ENCODE measurements around the gene FIGNL2.
"Not testable (repeated sequence)": the region's sequence is repeated elsewhere in the genome, so short reads cannot be mapped to it uniquely, and the experiment has no call there.

The FIGNL2 gene

GRCh38 chr12:51836827-51837173, 11.7 kb downstream of the FIGNL2 start:
- Histone ChIP-seq H3K27ac (ENCODE audit: low read depth, low read length) (no peak overlapping the region), H3K4me1 (ENCODE audit: control insufficient read depth in 1 of 2, insufficient read depth in 2 of 2, low read length in 2 of 2) (no peaks in the 10 kb centered on the region), H3K36me3 (ENCODE audit: control insufficient read depth in 1 of 2, insufficient read depth in 2 of 2, low read length in 2 of 2) (no peaks in the 10 kb centered on the region), H3K9me3 (ENCODE audit: control insufficient read depth in 1 of 2, low read length in 2 of 2) (no peaks in the 10 kb centered on the region), H3K4me3 (ENCODE audit: low read depth in 1 of 2, low read length in 2 of 2) (no peak overlapping the region), H3K9ac (ENCODE audit: low read depth in 1 of 2, low read length in 2 of 2) (no peak overlapping the region), H3K27me3 (ENCODE audit: control insufficient read depth in 1 of 2, insufficient read depth in 2 of 2, low read length in 2 of 2) (peaks cover 28 to 34% of the 10 kb centered on the region in 2 donors)

GRCh38 chr12:51836041-51836826, 12.3 kb downstream of the FIGNL2 start:
- Histone ChIP-seq H3K9me3 (ENCODE audit: control insufficient read depth in 1 of 2, low read length in 2 of 2) (no peaks in the 10 kb centered on the region), H3K27ac (ENCODE audit: low read depth, low read length) (no peak overlapping the region), H3K27me3 (ENCODE audit: control insufficient read depth in 1 of 2, insufficient read depth in 2 of 2, low read length in 2 of 2) (peaks cover 28 to 30% of the 10 kb centered on the region in 2 donors), H3K4me3 (ENCODE audit: low read depth in 1 of 2, low read length in 2 of 2) (no peak overlapping the region), H3K9ac (ENCODE audit: low read depth in 1 of 2, low read length in 2 of 2) (no peak overlapping the region), H3K4me1 (ENCODE audit: control insufficient read depth in 1 of 2, insufficient read depth in 2 of 2, low read length in 2 of 2) (no peaks in the 10 kb centered on the region), H3K36me3 (ENCODE audit: control insufficient read depth in 1 of 2, insufficient read depth in 2 of 2, low read length in 2 of 2) (no peaks in the 10 kb centered on the region)

- no peak overlapping the region for H3K27ac ChIP-seq (ENCODE audit: low read depth, low read length)
- H3K4me1 ChIP-seq (ENCODE audit: control insufficient read depth in 1 of 2, insufficient read depth in 2 of 2, low read length in 2 of 2), result no peaks in the 10 kb centered on the region
- no peaks in the 10 kb centered on the region for H3K9me3 ChIP-seq (ENCODE audit: control insufficient read depth in 1 of 2, low read length in 2 of 2)
- H3K27me3 ChIP-seq (ENCODE audit: control insufficient read depth in 1 of 2, insufficient read depth in 2 of 2, low read length in 2 of 2), result peaks cover 26 to 27% of the 10 kb centered on the region in 2 donors
- H3K4me3 ChIP-seq (ENCODE audit: low read depth in 1 of 2, low read length in 2 of 2), result no peak overlapping the region
- H3K9ac ChIP-seq (ENCODE audit: low read depth in 1 of 2, low read length in 2 of 2), result no peak overlapping the region
- no peaks in the 10 kb centered on the region for H3K36me3 ChIP-seq (ENCODE audit: control insufficient read depth in 1 of 2, insufficient read depth in 2 of 2, low read length in 2 of 2)
Observed at GRCh38 chr12:51834411-51834810, 14.1 kb downstream of the FIGNL2 start.

GRCh38 chr12:51833448-51834227, 14.9 kb downstream of the FIGNL2 start:
- Histone ChIP-seq H3K36me3 (ENCODE audit: control insufficient read depth in 1 of 2, insufficient read depth in 2 of 2, low read length in 2 of 2) (no peaks in the 10 kb centered on the region), H3K9me3 (ENCODE audit: control insufficient read depth in 1 of 2, low read length in 2 of 2) (no peaks in the 10 kb centered on the region), H3K27ac (ENCODE audit: low read depth, low read length) (no peak overlapping the region), H3K4me1 (ENCODE audit: control insufficient read depth in 1 of 2, insufficient read depth in 2 of 2, low read length in 2 of 2) (peaks cover 0 to under 1% of the 10 kb centered on the region in 2 donors), H3K27me3 (ENCODE audit: control insufficient read depth in 1 of 2, insufficient read depth in 2 of 2, low read length in 2 of 2) (peaks cover 23 to 27% of the 10 kb centered on the region in 2 donors), H3K9ac (ENCODE audit: low read depth in 1 of 2, low read length in 2 of 2) (no peak overlapping the region), H3K4me3 (ENCODE audit: low read depth in 1 of 2, low read length in 2 of 2) (no peak overlapping the region)

- Histone ChIP-seq H3K27ac (ENCODE audit: low read depth, low read length) (no peak overlapping the region), H3K9ac (ENCODE audit: low read depth in 1 of 2, low read length in 2 of 2) (no peak overlapping the region), H3K36me3 (ENCODE audit: control insufficient read depth in 1 of 2, insufficient read depth in 2 of 2, low read length in 2 of 2) (no peaks in the 10 kb centered on the region), H3K4me3 (ENCODE audit: low read depth in 1 of 2, low read length in 2 of 2) (no peak overlapping the region), H3K27me3 (ENCODE audit: control insufficient read depth in 1 of 2, insufficient read depth in 2 of 2, low read length in 2 of 2) (peaks cover 18 to 19% of the 10 kb centered on the region in 2 donors), H3K4me1 (ENCODE audit: control insufficient read depth in 1 of 2, insufficient read depth in 2 of 2, low read length in 2 of 2) (peaks cover 8 to 11% of the 10 kb centered on the region in 2 donors), H3K9me3 (ENCODE audit: control insufficient read depth in 1 of 2, low read length in 2 of 2) (no peaks in the 10 kb centered on the region)
Observed at GRCh38 chr12:51832354-51833107, 16.0 kb downstream of the FIGNL2 start.

- not testable (repeated sequence) for H3K27ac ChIP-seq (ENCODE audit: low read depth, low read length); H3K9ac ChIP-seq (ENCODE audit: low read depth in 1 of 2, low read length in 2 of 2); H3K4me3 ChIP-seq (ENCODE audit: low read depth in 1 of 2, low read length in 2 of 2); H3K36me3 ChIP-seq (ENCODE audit: control insufficient read depth in 1 of 2, insufficient read depth in 2 of 2, low read length in 2 of 2); H3K9me3 ChIP-seq (ENCODE audit: control insufficient read depth in 1 of 2, low read length in 2 of 2)
- Histone ChIP-seq H3K4me1 (ENCODE audit: control insufficient read depth in 1 of 2, insufficient read depth in 2 of 2, low read length in 2 of 2) (peaks cover 10 to 18% of the 10 kb centered on the region in 2 donors), H3K27me3 (ENCODE audit: control insufficient read depth in 1 of 2, insufficient read depth in 2 of 2, low read length in 2 of 2) (peaks cover 14 to 17% of the 10 kb centered on the region in 2 donors)
Observed at GRCh38 chr12:51831817-51832216, 16.7 kb downstream of the FIGNL2 start.

GRCh38 chr12:51829641-51830040, 18.9 kb downstream of the FIGNL2 start:
- Histone ChIP-seq H3K4me1 (ENCODE audit: control insufficient read depth in 1 of 2, insufficient read depth in 2 of 2, low read length in 2 of 2) (peaks cover 10 to 20% of the 10 kb centered on the region in 2 donors), H3K9ac (ENCODE audit: low read depth in 1 of 2, low read length in 2 of 2) (no peak overlapping the region), H3K36me3 (ENCODE audit: control insufficient read depth in 1 of 2, insufficient read depth in 2 of 2, low read length in 2 of 2) (no peaks in the 10 kb centered on the region), H3K27me3 (ENCODE audit: control insufficient read depth in 1 of 2, insufficient read depth in 2 of 2, low read length in 2 of 2) (peaks cover 8 to 12% of the 10 kb centered on the region in 2 donors), H3K4me3 (ENCODE audit: low read depth in 1 of 2, low read length in 2 of 2) (no peak overlapping the region), H3K9me3 (ENCODE audit: control insufficient read depth in 1 of 2, low read length in 2 of 2) (no peaks in the 10 kb centered on the region), H3K27ac (ENCODE audit: low read depth, low read length) (no peak overlapping the region)

GRCh38 chr12:51829011-51829481, 19.5 kb downstream of the FIGNL2 start:
- Histone ChIP-seq H3K36me3 (ENCODE audit: control insufficient read depth in 1 of 2, insufficient read depth in 2 of 2, low read length in 2 of 2) (no peaks in the 10 kb centered on the region), H3K4me3 (ENCODE audit: low read depth in 1 of 2, low read length in 2 of 2) (no peak overlapping the region), H3K27me3 (ENCODE audit: control insufficient read depth in 1 of 2, insufficient read depth in 2 of 2, low read length in 2 of 2) (peaks cover 5 to 8% of the 10 kb centered on the region in 2 donors), H3K9ac (ENCODE audit: low read depth in 1 of 2, low read length in 2 of 2) (no peak overlapping the region), H3K9me3 (ENCODE audit: control insufficient read depth in 1 of 2, low read length in 2 of 2) (no peaks in the 10 kb centered on the region), H3K27ac (ENCODE audit: low read depth, low read length) (no peak overlapping the region), H3K4me1 (ENCODE audit: control insufficient read depth in 1 of 2, insufficient read depth in 2 of 2, low read length in 2 of 2) (peaks cover 10 to 20% of the 10 kb centered on the region in 2 donors)

GRCh38 chr12:51827925-51828818, 20.3 kb downstream of the FIGNL2 start:
- H3K36me3 ChIP-seq (ENCODE audit: control insufficient read depth in 1 of 2, insufficient read depth in 2 of 2, low read length in 2 of 2), result no peaks in the 10 kb centered on the region
- peak overlapping the region; percentile 21 to 26 for H3K4me3 ChIP-seq (ENCODE audit: low read depth in 1 of 2, low read length in 2 of 2)
- H3K4me1 ChIP-seq (ENCODE audit: control insufficient read depth in 1 of 2, insufficient read depth in 2 of 2, low read length in 2 of 2), result peaks cover 10 to 20% of the 10 kb centered on the region in 2 donors
- H3K27me3 ChIP-seq (ENCODE audit: control insufficient read depth in 1 of 2, insufficient read depth in 2 of 2, low read length in 2 of 2), result peaks cover 5 to 7% of the 10 kb centered on the region in 2 donors
- H3K27ac ChIP-seq (ENCODE audit: low read depth, low read length), result no peak overlapping the region
- no peaks in the 10 kb centered on the region for H3K9me3 ChIP-seq (ENCODE audit: control insufficient read depth in 1 of 2, low read length in 2 of 2)
- H3K9ac ChIP-seq (ENCODE audit: low read depth in 1 of 2, low read length in 2 of 2), result no peak overlapping the region

Measured in duodenal mucosa (tissue), 2 donors.